ENCODE data around the gene NFE2L2. TPM values are rescaled to one million over a fixed set of nuclear protein-coding genes. Genes with fewer than 3 reads are reported as not detected.

NFE2L2 gene
- polyA plus RNA-seq, 1 of the 3 experiments (the other 2 are of a cell fraction) = 40.9 TPM

GRCh38 chr2:177258059-177258458, 6.5 kb downstream of the NFE2L2 start:
- POLR2A ChIA-PET = no interaction called here
- Histone ChIP-seq H3K9ac (no peak overlapping the region), H3K4me3 (ENCODE audit: low read depth in 2 of 2, low read length in 1 of 2) (no peak overlapping the region), H3K27me3 (ENCODE audit: insufficient read depth) (no peaks in the 10 kb centered on the region), H3K9me2 (no peaks in the 10 kb centered on the region), H3K4me2 (no peak overlapping the region), H3K79me2 (ENCODE audit: insufficient read depth) (peaks cover 100% of the 10 kb centered on the region), H4K20me1 (ENCODE audit: insufficient read depth) (peaks cover 99% of the 10 kb centered on the region), H3K36me3 (replicated peaks in 1 of 2; ENCODE audit: control insufficient read depth in 1 of 2, insufficient read depth in 2 of 2, low read length in 1 of 2) (peaks cover 15 to 20% of the 10 kb centered on the region in 2 experiments), H3K27ac (ENCODE audit: low read depth in 2 of 2, low read length in 1 of 2) (no peak overlapping the region), H3K4me1 (ENCODE audit: control insufficient read depth in 1 of 2, insufficient read depth in 2 of 2, low read depth in 1 of 2, low read length in 1 of 2) (peaks cover 14 to 26% of the 10 kb centered on the region in 2 experiments), H3K9me3 (peaks cover 4% of the 10 kb centered on the region; the same call in 1 of the 2 replicates), H2AFZ (ENCODE audit: low read depth) (no peak overlapping the region), H3F3A (replicated peaks; ENCODE audit: insufficient read depth) (peaks cover 2% of the 10 kb centered on the region)
- CTCF ChIA-PET = no interaction called here
- WGBS (ENCODE audit: low lambda C conversion rate) = 98% methylated on average over 2 of the region's 2 CpGs
- DNase-seq = no peak
- no peak for TF ChIP-seq MXI1 (IDR thresholded peaks at IDR 0.05; ENCODE audit: low read depth, low read length)
- no peak for TF ChIP-seq JUND (IDR thresholded peaks at IDR 0.05)
- TF ChIP-seq PBX3 (IDR thresholded peaks at IDR 0.05) = no peak
- TF ChIP-seq NRF1 (IDR thresholded peaks at IDR 0.05; ENCODE audit: low read depth, low read length) = no peak

- Histone ChIP-seq H3F3A (replicated peaks; ENCODE audit: insufficient read depth) (peaks cover 3% of the 10 kb centered on the region), H3K27ac (ENCODE audit: low read depth in 2 of 2, low read length in 1 of 2) (no peak overlapping the region), H3K79me2 (ENCODE audit: insufficient read depth) (peaks cover 100% of the 10 kb centered on the region), H4K20me1 (ENCODE audit: insufficient read depth) (peaks cover 99% of the 10 kb centered on the region), H3K4me3 (ENCODE audit: low read depth in 2 of 2, low read length in 1 of 2) (no peak overlapping the region), H3K9ac (no peak overlapping the region), H3K4me2 (no peak overlapping the region), H3K4me1 (ENCODE audit: control insufficient read depth in 1 of 2, insufficient read depth in 2 of 2, low read depth in 1 of 2, low read length in 1 of 2) (peaks cover 14 to 26% of the 10 kb centered on the region in 2 experiments), H2AFZ (ENCODE audit: low read depth) (no peak overlapping the region), H3K9me3 (peaks cover 4% of the 10 kb centered on the region; the same call in 1 of the 2 replicates), H3K36me3 (replicated peaks in 1 of 2; ENCODE audit: control insufficient read depth in 1 of 2, insufficient read depth in 2 of 2, low read length in 1 of 2) (peaks cover 15 to 20% of the 10 kb centered on the region in 2 experiments), H3K9me2 (no peaks in the 10 kb centered on the region), H3K27me3 (ENCODE audit: insufficient read depth) (no peaks in the 10 kb centered on the region)
- ChIA-PET POLR2A (no interaction called here), CTCF (interaction anchor here (1.2 kb wide), 1 partner anchor 97 kb away, joined by 3 read pairs; no protein-coding TSS in a partner anchor)
- no peak for DNase-seq
- 94% methylated on average over 2 of the region's 5 CpGs for WGBS (ENCODE audit: low lambda C conversion rate)
- TF ChIP-seq IRF3 (IDR thresholded peaks at IDR 0.05; ENCODE audit: low read depth, low read length) (no peak), SMC3 (IDR thresholded peaks at IDR 0.05; ENCODE audit: low read depth, low read length) (no peak), POLR2AphosphoS5 (IDR thresholded peaks at IDR 0.05; ENCODE audit: low read depth, low read length) (no peak), EZH2phosphoT487 (IDR thresholded peaks at IDR 0.05; ENCODE audit: borderline replicate concordance, low read depth) (no peak), CTCF (IDR thresholded peaks at IDR 0.05) (no peak), RCOR1 (IDR thresholded peaks at IDR 0.05; ENCODE audit: low read length) (no peak), REST (IDR thresholded peaks at IDR 0.05; ENCODE audit: low read depth, low read length) (no peak), SIN3A (IDR thresholded peaks at IDR 0.05; ENCODE audit: borderline replicate concordance, low read depth, low read length) (no peak), NRF1 (IDR thresholded peaks at IDR 0.05; ENCODE audit: low read depth, low read length) (no peak), YY1 (IDR thresholded peaks at IDR 0.05; ENCODE audit: low read depth) (no peak), USF2 (IDR thresholded peaks at IDR 0.05; ENCODE audit: borderline replicate concordance, low read depth, low read length) (no peak), RFX5 (IDR thresholded peaks at IDR 0.05; ENCODE audit: low read length) (no peak)
These were observed 7.1 kb downstream of the NFE2L2 start for GRCh38 chr2:177257471-177257870.
